NCI-H748 (cell line): ENCODE measurements around the gene TOMM7.
"Not testable (repeated sequence)": the region's sequence is repeated elsewhere in the genome, so short reads cannot be mapped to it uniquely, and the experiment has no call there.

Experiments used
- DNase-seq: peaks from one replicate; lab custom pipeline; 2025; ENCODE audit not compliant: unreplicated experiment; lab: John Stamatoyannopoulos, UW

Gene TOMM7

DNA sequence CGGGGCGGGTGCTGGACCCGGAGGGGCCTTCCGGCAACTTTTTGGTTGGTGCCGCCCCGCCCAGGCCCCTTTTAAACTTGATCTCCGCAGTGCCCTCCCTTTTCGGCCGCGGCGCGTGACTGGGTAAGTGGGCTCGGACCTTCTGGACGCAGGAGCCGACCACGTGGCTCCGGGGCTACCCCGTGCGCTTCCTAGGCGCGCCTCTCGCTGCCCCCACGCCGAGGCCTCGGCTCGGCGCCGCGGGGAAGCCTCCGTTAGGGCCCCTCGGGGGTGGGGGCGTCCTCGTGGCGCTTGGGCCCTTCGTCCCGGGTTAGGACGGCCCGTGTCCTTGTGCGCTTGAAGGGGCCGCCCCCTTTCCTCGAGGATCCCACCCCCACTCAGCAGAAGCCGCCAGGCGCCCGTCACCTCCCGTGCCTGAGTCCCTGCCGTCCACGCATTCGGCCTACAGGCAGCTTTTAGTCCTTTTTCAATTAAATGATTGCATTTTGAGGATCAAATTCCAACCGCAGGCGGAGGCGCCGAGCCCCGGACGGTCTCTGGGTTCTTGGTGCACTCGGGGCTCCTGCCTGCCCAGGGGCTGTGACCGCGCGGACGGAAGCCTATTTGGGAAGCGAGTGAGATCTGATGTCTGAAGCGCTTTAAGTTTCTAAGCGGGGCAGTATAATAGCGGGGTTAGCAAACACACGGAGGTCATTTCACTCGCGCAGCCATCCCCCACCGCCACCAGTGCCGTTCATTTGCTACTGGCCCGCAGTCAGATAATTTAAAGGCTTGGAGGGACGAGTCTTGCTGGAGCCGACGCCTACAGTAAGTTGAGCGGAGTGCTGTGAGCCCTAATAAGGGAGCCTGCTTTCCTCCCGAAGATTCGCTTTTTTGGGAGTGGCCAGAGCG is 31.8 kb upstream of the TOMM7 start:
- DNase-seq, result peak; percentile 83

- DNase-seq, result peak; percentile 34
These were observed 31.1 kb upstream of the TOMM7 start for GRCh38 chr7:22853674-22854157.

- no peak for DNase-seq
These were observed 30.5 kb upstream of the TOMM7 start for GRCh38 chr7:22853138-22853537.

DNA sequence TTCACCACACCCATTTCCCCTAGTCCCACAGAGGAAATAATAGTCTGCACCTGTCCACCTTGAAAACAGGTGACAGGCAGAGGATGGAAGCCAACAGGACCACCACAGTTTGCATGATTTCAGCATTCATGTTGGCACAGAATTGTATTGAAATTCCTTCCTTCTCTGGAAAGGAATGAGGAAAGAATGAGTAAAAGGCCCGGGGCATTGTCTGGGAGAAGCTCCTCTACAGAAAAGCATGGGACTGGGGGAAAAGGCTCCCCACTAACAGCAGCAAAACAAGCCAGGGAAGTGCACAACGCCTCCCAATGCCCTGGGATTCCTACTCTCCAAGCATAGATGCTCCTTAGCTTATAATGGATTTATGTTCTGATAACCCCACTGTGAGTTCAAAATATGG is 28.5 kb upstream of the TOMM7 start:
- no peak for DNase-seq

DNA sequence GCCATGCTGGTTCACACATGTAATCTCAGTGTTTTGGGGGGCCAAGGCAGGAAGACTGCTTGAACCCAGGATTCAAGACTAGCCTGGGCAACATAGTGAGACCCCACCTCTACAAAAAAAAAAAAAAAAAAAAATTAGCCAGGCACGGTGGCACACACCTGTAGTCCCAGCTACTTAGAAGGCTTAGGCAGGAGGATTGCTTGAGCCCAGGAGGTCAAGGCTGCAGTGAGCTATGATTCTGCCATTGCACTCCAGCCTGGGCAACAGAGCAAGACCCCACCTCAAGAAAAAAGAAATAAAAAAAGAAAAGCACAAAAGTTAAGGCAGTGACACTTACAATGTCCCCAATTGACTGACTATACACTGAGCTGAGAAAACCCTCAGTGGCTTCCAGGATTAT is 27.7 kb upstream of the TOMM7 start:
- DNase-seq, result not testable (repeated sequence)

- DNase-seq, result no peak
These were observed 27.0 kb upstream of the TOMM7 start for GRCh38 chr7:22849662-22850061.

DNA sequence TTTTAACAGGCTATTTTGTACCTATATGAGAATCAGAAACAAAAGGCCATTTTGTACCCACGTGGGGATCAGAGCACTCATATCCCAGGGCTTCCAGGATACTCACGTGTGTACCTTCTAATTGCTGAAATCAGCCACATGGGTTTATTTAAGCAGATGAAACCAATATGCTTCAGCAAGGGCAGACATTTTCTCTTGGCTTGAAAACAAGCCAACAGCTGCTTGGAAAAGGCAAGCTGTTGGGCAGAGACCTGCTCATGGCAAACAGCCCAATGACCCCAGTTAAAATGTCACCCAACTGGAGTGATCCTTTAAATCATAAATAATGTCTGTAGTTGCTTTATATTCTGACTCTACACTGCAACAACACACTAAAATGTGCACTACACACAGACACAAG is 26.5 kb upstream of the TOMM7 start:
- peak; percentile 67 for DNase-seq

DNA sequence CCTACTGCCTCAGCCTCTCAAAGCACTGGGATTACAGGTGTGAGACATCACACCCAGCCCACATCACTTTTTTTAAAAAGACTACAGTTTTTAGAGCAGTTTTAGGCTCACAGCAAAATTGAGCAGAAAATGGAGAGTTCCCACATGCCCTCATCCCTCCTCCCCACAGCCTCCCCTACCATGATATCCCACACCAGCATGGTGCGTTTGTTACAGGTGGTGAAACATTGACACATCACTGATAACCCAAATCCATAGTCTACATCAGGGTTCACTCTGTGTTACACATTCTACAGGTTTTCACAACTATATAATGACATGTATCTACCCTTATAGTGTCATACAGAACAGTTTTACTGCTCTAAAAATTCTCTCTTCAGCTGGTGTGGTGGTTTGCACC is 24.3 kb upstream of the TOMM7 start:
- no peak for DNase-seq

DNA sequence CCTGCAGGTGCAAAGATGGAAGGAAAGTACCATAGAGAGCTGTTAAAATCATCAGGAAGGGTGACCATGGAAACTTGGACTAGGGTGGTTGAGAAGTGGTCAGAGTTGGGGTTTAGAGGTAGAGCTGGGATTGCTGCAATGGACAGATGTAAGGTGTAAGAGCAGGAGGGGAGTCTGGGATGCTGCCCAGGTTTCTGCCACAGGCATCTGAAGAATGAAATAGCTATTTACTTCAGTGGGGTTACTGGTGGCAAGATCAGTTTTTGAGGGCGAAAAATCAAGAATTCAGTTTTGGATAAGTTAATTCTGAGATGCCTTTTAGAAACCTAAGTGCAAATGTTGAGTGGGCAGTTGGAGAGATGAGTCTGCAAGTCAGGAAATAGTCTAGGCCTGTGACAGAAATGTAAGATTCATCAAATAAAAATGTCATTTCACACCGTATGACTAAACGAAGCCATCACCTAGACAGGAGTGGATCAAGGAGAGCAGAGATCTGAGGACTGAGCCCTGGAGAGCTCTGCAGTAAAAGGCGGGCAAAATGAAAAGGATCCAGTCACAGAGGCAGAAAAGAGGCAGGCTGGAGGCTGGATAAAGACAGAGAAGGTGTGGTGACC is 22.7 kb upstream of the TOMM7 start:
- DNase-seq, result no peak

- DNase-seq, result no peak
These were observed 21.1 kb upstream of the TOMM7 start for GRCh38 chr7:22843681-22844309.

DNA sequence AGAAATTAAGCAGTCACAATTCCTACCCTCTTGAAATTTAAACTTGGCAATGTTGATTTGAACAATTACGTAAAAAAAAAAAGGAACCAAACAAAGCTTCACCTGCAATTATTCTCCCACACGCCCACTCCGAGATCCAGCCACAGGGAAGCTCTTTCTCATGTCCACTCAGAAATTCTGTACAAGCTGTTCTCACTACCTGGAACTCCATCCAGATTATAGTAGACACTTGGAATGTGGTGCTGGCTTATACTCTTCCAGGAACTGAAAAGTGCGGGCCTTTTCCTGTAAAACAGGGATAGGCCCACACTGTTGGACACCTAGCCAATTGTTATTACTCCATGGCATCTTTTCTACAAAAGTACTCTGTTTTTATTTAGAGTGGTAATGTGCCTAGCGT is 20.3 kb upstream of the TOMM7 start:
- DNase-seq, result no peak

DNA sequence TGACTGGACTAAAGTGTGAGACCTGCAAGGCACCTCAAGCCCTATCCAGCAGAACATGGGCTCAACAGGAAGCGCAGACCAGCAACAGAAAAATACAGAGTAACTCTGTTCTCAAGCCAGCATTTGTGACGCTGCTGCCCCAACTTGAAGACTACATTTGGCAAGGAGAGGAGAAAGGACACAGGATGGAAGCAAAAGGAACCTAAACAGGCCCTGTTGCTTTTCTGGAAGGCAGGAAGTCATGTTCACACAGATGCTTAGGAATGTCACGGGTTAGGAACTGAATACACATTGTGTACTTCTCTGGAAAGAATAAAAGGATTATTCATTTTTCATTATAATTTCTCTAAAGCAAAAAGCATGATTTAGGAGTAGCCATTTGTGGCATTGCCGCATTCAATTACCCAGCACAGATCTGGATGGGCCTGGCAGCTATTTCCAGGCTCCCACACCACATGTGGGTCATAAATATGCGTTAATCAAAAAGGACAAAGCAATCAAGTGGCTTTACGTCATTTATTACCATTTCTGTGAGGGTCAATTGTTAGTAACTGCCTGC is 19.8 kb upstream of the TOMM7 start:
- DNase-seq, result peak; percentile 72

- DNase-seq, result no peak
These were observed 19.3 kb upstream of the TOMM7 start for GRCh38 chr7:22841954-22842353.

GRCh38 chr7:22837308-22837707 is 14.7 kb upstream of the TOMM7 start:
- DNase-seq, result no peak

GRCh38 chr7:22836506-22836905 is 13.9 kb upstream of the TOMM7 start:
- not testable (repeated sequence) for DNase-seq

- no peak for DNase-seq
These were observed 11.3 kb upstream of the TOMM7 start for GRCh38 chr7:22833957-22834356.

DNA sequence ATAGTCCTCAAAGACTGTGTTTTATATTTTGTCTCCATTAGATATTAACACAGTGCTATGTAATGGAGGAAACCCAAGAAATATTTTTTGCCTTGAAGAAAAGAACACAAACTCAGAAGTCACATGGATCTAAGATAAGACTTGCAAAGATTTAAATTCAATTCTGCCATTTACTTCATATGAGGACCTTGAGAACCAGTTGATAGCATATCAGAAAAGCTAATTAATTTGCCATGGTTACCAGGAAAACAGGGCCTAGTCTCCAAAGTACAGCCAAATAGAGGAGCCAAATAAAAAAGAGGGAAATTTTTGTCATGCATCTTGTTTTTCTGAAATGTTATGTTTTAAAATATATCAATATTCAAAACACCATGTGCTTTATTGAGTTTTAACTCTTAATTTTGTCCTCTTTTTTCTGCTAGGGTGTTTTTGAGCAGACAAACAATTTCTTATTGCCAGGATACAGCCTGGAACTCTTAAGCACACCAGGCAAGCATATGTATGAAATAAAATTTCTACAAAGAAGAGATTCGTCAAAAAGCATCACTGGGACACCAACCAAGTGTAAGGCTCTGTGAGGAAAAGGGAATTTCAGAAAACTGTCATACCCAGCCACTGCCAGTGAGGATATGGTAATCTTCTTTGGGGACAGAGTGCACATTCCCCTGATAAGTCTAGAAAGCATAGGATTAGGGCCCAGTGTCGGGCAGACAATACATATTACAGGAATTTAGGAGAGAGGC is 10.6 kb upstream of the TOMM7 start:
- DNase-seq, result no peak

DNA sequence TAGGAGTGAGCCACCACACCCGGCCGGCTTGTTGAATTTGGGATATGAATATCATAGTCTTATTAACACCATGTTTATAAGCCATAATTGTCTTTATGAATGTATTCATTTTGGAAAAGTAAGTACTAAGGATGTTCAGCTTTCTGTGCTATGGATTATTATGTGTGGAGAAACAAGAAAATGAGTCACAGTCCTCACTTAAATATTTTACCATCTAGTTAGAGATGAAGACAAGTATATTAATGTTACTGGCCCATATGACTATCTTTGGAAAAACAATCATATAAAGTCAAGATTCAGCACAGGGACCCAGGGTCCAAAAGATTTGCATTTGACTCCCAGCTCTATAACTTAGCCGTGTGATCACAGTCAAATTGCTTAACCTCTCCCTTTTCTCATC is 9.8 kb upstream of the TOMM7 start:
- DNase-seq, result no peak

GRCh38 chr7:22831602-22832305 is 9.1 kb upstream of the TOMM7 start:
- DNase-seq, result no peak

- DNase-seq, result no peak
These were observed 4.9 kb upstream of the TOMM7 start for GRCh38 chr7:22827563-22827962.
